Loucy (cell line): ENCODE results near the gene TSSK6.

Experiments used
- EZH2phosphoT487 ChIP-seq: fragments of 200-600 bp; IDR thresholded peaks from 2 replicates; pipeline ENCODE4 v1.6.1; 2018; ENCODE audit warnings: antibody characterized with exemption, mild to moderate bottlenecking, moderate library complexity, borderline replicate concordance
- TF ChIP-seq, protein P1 (sequence below): fragments of 200-600 bp; sonication (generic); conservative IDR thresholded peaks from 2 replicates; pipeline ENCODE4 v1.5.1; 2014; ENCODE audit warnings: mild to moderate bottlenecking, antibody characterized with exemption, low read length

DNA sequence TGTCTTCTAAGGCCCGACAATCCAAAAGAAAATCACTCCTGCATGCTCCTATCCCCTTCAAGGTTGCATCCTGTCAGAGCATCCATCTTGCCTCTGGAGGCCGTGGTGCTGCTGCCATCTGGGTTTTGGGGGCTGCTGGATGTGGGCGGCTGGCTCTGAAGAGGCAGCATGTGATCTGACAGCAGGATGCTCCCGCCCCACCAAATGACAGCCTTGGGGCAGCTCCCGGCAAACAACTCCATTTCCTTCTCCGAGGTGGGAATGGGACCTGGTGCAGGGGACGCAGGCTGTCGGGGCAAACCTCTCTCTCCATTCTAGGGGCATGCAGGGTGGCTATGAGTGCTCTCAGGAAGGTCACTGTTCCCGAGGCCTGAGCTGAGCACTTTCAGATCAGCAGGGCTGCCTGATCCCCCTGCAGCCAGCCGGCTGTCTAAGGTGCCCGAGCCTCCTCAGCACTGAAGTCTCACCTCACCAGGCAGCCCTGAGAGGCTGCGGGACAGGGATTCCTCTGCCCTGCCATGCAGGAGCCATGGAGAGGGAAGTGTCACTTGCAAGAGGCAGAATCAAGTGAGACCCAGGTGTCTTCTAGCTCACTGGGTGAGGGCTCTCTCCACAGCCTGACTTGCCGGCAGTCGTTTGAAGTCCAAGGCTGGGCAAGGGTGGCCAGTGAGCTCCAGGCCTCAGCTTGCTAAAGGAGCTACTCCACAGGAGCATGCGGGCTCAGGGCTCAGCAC lies 28.8 kb downstream of the TSSK6 start:
- TF ChIP-seq, protein P1, sequence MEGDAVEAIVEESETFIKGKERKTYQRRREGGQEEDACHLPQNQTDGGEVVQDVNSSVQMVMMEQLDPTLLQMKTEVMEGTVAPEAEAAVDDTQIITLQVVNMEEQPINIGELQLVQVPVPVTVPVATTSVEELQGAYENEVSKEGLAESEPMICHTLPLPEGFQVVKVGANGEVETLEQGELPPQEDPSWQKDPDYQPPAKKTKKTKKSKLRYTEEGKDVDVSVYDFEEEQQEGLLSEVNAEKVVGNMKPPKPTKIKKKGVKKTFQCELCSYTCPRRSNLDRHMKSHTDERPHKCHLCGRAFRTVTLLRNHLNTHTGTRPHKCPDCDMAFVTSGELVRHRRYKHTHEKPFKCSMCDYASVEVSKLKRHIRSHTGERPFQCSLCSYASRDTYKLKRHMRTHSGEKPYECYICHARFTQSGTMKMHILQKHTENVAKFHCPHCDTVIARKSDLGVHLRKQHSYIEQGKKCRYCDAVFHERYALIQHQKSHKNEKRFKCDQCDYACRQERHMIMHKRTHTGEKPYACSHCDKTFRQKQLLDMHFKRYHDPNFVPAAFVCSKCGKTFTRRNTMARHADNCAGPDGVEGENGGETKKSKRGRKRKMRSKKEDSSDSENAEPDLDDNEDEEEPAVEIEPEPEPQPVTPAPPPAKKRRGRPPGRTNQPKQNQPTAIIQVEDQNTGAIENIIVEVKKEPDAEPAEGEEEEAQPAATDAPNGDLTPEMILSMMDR = no peak
- TF ChIP-seq EZH2phosphoT487 = no peak
